Peyer's patch (tissue), 4 donors: ENCODE results near the gene OSBPL10.

Source experiments
- CTCF ChIP-seq, 6 experiments: fragments of 450-650 bp in 4 of 6; fragments of 200-600 bp in 2 of 6; sonication (generic) in 1 of 6; IDR thresholded peaks; one replicate each; pipeline ENCODE4 v1.5.1; 2017 to 2019; ENCODE audit warnings: antibody characterized with exemption in 6 of 6, mild to moderate bottlenecking in 3 of 6, moderate library complexity in 1 of 6
- POLR2A ChIP-seq, 2 donors: fragments of 450-650 bp; IDR thresholded peaks; one replicate each; pipeline ENCODE4 v1.5.1; 2017; ENCODE audit warnings: antibody characterized with exemption in 2 of 2, mild to moderate bottlenecking in 2 of 2, moderate library complexity in 2 of 2

GRCh38 chr3:31704591-31705179, 276.4 kb downstream of the OSBPL10 start:
- peak in 1 of 6 experiments; percentile 24 for TF ChIP-seq CTCF (IDR thresholded peaks at IDR 0.05)
- no peak for TF ChIP-seq POLR2A (IDR thresholded peaks at IDR 0.05)
